SK-N-SH treated with all-trans-retinoic acid at 6 μM for 48 hours (cell line): Measurements from ENCODE around the gene IL22RA2.

Experiments used
- ATAC-seq: fragments of 200-7000 bp; cut with Tn5 transposase; 3 replicates; pipeline ENCODE4 v1.9.1; 2020; ENCODE audit warnings: mild to moderate bottlenecking, moderate library complexity
- ARNTL ChIP-seq: fragments of 450-650 bp; formaldehyde crosslinking; IDR thresholded peaks from 2 replicates; pipeline ENCODE4 v1.5.0; 2020; ENCODE audit warnings: low read depth, mild to moderate bottlenecking, moderate library complexity, borderline replicate concordance
- CSDC2 ChIP-seq: fragments of 250-450 bp; sonication (Bioruptor Pico); IDR thresholded peaks from 2 replicates; pipeline ENCODE4 v1.5.0; 2020; ENCODE audit warnings: mild to moderate bottlenecking, moderate library complexity
- ESRRG ChIP-seq: fragments of 250-450 bp; sonication (Bioruptor Pico); IDR thresholded peaks from 2 replicates; pipeline ENCODE4 v1.6.1; 2021; ENCODE audit warnings: mild to moderate bottlenecking
- GLIS3 ChIP-seq: fragments of 250-450 bp; sonication (Bioruptor Pico); IDR thresholded peaks from 2 replicates; pipeline ENCODE4 v1.5.0; 2020; ENCODE audit warnings: mild to moderate bottlenecking, moderate library complexity
- OSR1 ChIP-seq: fragments of 250-450 bp; sonication (Bioruptor Pico); IDR thresholded peaks from 2 replicates; pipeline ENCODE4 v1.8.0; 2022; ENCODE audit warnings: moderate library complexity, mild to moderate bottlenecking, inconsistent platforms
- SNAI2 ChIP-seq: fragments of 250-450 bp; sonication (Bioruptor Pico); IDR thresholded peaks from 2 replicates; pipeline ENCODE4 v1.5.0; 2020; ENCODE audit warnings: mild to moderate bottlenecking, moderate library complexity
- TCF4 ChIP-seq: fragments of 250-450 bp; sonication (Bioruptor Pico); IDR thresholded peaks from 2 replicates; pipeline ENCODE4 v1.8.0; 2021; ENCODE audit warnings: mild to moderate bottlenecking, moderate library complexity, borderline replicate concordance
- TOX ChIP-seq: fragments of 250-450 bp; sonication (Bioruptor Pico); IDR thresholded peaks from 2 replicates; pipeline ENCODE4 v1.8.0; 2021; ENCODE audit warnings: mild to moderate bottlenecking, moderate library complexity, borderline replicate concordance
- ZC3H10 ChIP-seq: fragments of 250-450 bp; sonication (Bioruptor Pico); IDR thresholded peaks from 2 replicates; pipeline ENCODE4 v1.5.1; 2021; ENCODE audit warnings: mild to moderate bottlenecking, moderate library complexity
- ZFP3 ChIP-seq: fragments of 250-450 bp; sonication (Bioruptor Pico); IDR thresholded peaks from 2 replicates; pipeline ENCODE4 v1.5.0; 2020; ENCODE audit warnings: mild to moderate bottlenecking, moderate library complexity
- ZNF565 ChIP-seq: fragments of 450-650 bp; formaldehyde crosslinking; conservative IDR thresholded peaks from 2 replicates; pipeline ENCODE4 v1.5.0; 2020; ENCODE audit warnings: low read depth, mild to moderate bottlenecking, moderate library complexity
- ZNF70 ChIP-seq: fragments of 450-650 bp; formaldehyde crosslinking; IDR thresholded peaks from 2 replicates; pipeline ENCODE4 v1.5.0; 2020; ENCODE audit warnings: mild to moderate bottlenecking, moderate library complexity
- TF ChIP-seq, protein P1 (sequence below): fragments of 250-450 bp; sonication (Bioruptor Pico); IDR thresholded peaks from 2 replicates; pipeline ENCODE4 v1.5.1; 2021; ENCODE audit warnings: mild to moderate bottlenecking, moderate library complexity
- TF ChIP-seq, protein P2 (sequence below): fragments of 250-450 bp; sonication (Bioruptor Pico); IDR thresholded peaks from 2 replicates; pipeline ENCODE4 v1.8.0; 2021; ENCODE audit warnings: low read depth, mild to moderate bottlenecking, moderate library complexity, borderline replicate concordance
- TF ChIP-seq, protein P3 (sequence below): fragments of 250-450 bp; sonication (Bioruptor Pico); IDR thresholded peaks from 2 replicates; pipeline ENCODE4 v1.5.1; 2020; ENCODE audit warnings: low read depth, mild to moderate bottlenecking, moderate library complexity
- TF ChIP-seq, protein P4 (sequence below): fragments of 250-450 bp; sonication (Bioruptor Pico); IDR thresholded peaks from 2 replicates; pipeline ENCODE4 v1.8.0; 2020; ENCODE audit warnings: mild to moderate bottlenecking, moderate library complexity, borderline replicate concordance
- TF ChIP-seq, protein P5 (sequence below): fragments of 250-450 bp; sonication (Bioruptor Pico); IDR thresholded peaks from 2 replicates; pipeline ENCODE4 v1.5.0; 2020; ENCODE audit warnings: mild to moderate bottlenecking, moderate library complexity

Gene IL22RA2

DNA sequence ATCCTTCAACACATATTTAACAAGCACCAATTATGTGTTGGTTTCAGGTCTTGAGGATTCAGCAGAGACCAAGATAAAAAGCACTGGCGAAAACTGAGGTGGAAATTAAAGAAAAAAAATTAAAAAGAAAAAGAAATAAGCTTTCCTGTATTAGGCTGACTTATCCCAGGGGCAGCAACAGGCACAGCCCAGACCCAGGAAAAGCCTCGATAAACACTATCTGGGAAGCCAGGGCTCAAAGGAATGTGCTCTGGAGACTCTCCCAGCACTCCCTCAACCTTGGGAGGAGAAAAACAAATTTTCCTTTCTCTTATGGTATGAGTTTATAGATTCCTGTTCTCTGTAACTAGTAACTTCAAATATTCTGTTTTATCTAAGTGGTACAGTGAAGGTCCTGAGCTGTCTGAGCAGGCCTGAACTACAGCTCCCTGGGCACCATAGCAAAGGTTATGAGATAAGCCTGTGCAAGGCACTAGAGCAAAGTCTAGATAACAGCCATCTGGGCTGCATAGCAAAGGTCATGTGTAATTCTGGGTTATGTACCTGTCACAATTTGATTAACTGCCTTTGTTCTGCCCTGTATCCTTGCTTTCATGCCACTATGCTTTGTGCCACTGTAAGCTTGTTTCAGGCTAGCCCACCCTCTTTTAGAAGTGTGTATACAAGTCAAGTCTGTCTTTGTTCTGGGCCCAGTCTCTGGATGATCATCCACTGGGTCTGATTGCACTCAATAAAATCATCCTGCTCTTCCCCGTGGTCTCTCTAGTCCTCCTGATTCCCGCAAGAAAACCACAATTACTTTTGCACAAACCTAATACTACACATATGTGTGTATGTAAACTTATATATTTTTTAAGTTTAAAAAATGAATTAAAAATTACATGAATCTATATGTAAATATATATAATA, 54.0 kb downstream of the IL22RA2 start (continued):
- no peak for TF ChIP-seq ZNF565 (CRISPR knock-in tag)
- TF ChIP-seq, protein P1, sequence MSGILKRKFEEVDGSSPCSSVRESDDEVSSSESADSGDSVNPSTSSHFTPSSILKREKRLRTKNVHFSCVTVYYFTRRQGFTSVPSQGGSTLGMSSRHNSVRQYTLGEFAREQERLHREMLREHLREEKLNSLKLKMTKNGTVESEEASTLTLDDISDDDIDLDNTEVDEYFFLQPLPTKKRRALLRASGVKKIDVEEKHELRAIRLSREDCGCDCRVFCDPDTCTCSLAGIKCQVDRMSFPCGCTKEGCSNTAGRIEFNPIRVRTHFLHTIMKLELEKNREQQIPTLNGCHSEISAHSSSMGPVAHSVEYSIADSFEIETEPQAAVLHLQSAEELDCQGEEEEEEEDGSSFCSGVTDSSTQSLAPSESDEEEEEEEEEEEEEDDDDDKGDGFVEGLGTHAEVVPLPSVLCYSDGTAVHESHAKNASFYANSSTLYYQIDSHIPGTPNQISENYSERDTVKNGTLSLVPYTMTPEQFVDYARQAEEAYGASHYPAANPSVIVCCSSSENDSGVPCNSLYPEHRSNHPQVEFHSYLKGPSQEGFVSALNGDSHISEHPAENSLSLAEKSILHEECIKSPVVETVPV (CRISPR knock-in tag), result no peak
- TF ChIP-seq, protein P2, sequence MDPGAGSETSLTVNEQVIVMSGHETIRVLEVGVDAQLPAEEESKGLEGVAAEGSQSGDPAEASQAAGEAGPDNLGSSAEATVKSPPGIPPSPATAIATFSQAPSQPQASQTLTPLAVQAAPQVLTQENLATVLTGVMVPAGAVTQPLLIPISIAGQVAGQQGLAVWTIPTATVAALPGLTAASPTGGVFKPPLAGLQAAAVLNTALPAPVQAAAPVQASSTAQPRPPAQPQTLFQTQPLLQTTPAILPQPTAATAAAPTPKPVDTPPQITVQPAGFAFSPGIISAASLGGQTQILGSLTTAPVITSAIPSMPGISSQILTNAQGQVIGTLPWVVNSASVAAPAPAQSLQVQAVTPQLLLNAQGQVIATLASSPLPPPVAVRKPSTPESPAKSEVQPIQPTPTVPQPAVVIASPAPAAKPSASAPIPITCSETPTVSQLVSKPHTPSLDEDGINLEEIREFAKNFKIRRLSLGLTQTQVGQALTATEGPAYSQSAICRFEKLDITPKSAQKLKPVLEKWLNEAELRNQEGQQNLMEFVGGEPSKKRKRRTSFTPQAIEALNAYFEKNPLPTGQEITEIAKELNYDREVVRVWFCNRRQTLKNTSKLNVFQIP (CRISPR knock-in tag), result no peak

DNA sequence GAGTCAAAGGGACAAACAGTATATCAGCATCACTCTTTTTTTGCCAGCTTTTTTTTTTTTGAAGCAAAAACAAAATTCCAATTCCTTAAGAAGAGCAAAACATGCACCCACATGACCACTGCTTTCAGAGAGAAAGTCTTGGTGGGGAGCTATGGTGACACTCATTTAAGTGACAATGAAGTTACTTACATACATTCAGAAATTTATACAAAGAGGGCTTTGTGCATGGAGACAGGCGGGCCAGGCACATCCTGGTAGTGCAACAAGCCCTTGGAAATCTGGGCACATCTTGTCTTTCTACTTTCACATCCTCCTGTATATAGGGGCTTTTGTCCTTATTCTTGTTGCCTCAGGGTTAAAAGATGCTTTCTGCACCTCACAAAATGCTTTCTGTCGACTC, 55.9 kb downstream of the IL22RA2 start:
- TF ChIP-seq, protein P3, sequence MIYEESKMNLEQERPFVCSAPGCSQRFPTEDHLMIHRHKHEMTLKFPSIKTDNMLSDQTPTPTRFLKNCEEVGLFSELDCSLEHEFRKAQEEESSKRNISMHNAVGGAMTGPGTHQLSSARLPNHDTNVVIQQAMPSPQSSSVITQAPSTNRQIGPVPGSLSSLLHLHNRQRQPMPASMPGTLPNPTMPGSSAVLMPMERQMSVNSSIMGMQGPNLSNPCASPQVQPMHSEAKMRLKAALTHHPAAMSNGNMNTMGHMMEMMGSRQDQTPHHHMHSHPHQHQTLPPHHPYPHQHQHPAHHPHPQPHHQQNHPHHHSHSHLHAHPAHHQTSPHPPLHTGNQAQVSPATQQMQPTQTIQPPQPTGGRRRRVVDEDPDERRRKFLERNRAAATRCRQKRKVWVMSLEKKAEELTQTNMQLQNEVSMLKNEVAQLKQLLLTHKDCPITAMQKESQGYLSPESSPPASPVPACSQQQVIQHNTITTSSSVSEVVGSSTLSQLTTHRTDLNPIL (CRISPR knock-in tag), result no peak
- no peak for TF ChIP-seq TCF4 (CRISPR knock-in tag)
- no peak for TF ChIP-seq SNAI2 (CRISPR knock-in tag)
- no peak for TF ChIP-seq ARNTL (CRISPR knock-in tag)
- no peak for TF ChIP-seq ZC3H10 (CRISPR knock-in tag)
- TF ChIP-seq TOX (CRISPR knock-in tag), result no peak
- TF ChIP-seq, protein P2 (CRISPR knock-in tag), result no peak
- no peak for TF ChIP-seq CSDC2 (CRISPR knock-in tag)
- TF ChIP-seq, protein P4, sequence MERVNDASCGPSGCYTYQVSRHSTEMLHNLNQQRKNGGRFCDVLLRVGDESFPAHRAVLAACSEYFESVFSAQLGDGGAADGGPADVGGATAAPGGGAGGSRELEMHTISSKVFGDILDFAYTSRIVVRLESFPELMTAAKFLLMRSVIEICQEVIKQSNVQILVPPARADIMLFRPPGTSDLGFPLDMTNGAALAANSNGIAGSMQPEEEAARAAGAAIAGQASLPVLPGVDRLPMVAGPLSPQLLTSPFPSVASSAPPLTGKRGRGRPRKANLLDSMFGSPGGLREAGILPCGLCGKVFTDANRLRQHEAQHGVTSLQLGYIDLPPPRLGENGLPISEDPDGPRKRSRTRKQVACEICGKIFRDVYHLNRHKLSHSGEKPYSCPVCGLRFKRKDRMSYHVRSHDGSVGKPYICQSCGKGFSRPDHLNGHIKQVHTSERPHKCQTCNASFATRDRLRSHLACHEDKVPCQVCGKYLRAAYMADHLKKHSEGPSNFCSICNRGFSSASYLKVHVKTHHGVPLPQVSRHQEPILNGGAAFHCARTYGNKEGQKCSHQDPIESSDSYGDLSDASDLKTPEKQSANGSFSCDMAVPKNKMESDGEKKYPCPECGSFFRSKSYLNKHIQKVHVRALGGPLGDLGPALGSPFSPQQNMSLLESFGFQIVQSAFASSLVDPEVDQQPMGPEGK (CRISPR knock-in tag), result no peak
- TF ChIP-seq, protein P5, sequence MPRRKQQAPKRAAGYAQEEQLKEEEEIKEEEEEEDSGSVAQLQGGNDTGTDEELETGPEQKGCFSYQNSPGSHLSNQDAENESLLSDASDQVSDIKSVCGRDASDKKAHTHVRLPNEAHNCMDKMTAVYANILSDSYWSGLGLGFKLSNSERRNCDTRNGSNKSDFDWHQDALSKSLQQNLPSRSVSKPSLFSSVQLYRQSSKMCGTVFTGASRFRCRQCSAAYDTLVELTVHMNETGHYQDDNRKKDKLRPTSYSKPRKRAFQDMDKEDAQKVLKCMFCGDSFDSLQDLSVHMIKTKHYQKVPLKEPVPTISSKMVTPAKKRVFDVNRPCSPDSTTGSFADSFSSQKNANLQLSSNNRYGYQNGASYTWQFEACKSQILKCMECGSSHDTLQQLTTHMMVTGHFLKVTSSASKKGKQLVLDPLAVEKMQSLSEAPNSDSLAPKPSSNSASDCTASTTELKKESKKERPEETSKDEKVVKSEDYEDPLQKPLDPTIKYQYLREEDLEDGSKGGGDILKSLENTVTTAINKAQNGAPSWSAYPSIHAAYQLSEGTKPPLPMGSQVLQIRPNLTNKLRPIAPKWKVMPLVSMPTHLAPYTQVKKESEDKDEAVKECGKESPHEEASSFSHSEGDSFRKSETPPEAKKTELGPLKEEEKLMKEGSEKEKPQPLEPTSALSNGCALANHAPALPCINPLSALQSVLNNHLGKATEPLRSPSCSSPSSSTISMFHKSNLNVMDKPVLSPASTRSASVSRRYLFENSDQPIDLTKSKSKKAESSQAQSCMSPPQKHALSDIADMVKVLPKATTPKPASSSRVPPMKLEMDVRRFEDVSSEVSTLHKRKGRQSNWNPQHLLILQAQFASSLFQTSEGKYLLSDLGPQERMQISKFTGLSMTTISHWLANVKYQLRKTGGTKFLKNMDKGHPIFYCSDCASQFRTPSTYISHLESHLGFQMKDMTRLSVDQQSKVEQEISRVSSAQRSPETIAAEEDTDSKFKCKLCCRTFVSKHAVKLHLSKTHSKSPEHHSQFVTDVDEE (CRISPR knock-in tag), result no peak
- TF ChIP-seq ESRRG, result no peak
- TF ChIP-seq ZFP3 (CRISPR knock-in tag), result no peak
- TF ChIP-seq, protein P1 (CRISPR knock-in tag), result no peak
- no peak for TF ChIP-seq GLIS3 (CRISPR knock-in tag)
- TF ChIP-seq ZNF70 (CRISPR knock-in tag), result no peak
- no peak for TF ChIP-seq OSR1
- no peak for ATAC-seq
